Natural killer cell (primary cell): Measurements from ENCODE around the gene ALLC. TPM values are rescaled to one million over a fixed set of nuclear protein-coding genes. Genes with fewer than 3 reads are reported as not detected.

ENCODE experiments used
- ATAC-seq, 3 donors: fragments of 150-1000 bp in 2 of 3; fragments of 200-7000 bp in 1 of 3; cut with Tn5 transposase; 1 replicate in 1 of 3; 2 replicates in 2 of 3; pipeline ENCODE4 v1.10.0; 2021; ENCODE audit warnings: mild to moderate bottlenecking in 2 of 3, moderate library complexity in 2 of 3
- DNase-seq, 2 donors: peaks; one replicate each; pipeline versions ENCODE4 v3.0.0 to v3.0.0-alpha.2; 2013 to 2021; ENCODE audit warnings: mixed read lengths in 1 of 2
- H3K27ac ChIP-seq: one replicate; pipeline ENCODE4 v1.5.1; 2013; ENCODE audit warnings: mild to moderate bottlenecking, low read length
- H3K27me3 ChIP-seq: one replicate; pipeline ENCODE4 v1.6.1; 2013; ENCODE audit warnings: low read length; ENCODE audit not compliant: control insufficient read depth, insufficient read depth
- H3K36me3 ChIP-seq: one replicate; pipeline ENCODE4 v1.6.1; 2013; ENCODE audit warnings: low read length; ENCODE audit not compliant: control insufficient read depth, insufficient read depth
- H3K4me1 ChIP-seq: one replicate; pipeline ENCODE4 v1.6.1; 2013; ENCODE audit warnings: low read length; ENCODE audit not compliant: control insufficient read depth, insufficient read depth
- H3K4me3 ChIP-seq: one replicate; pipeline ENCODE4 v1.5.1; 2013; ENCODE audit warnings: low read length
- H3K9me3 ChIP-seq: one replicate; pipeline ENCODE4 v1.6.1; 2013; ENCODE audit warnings: low read length; ENCODE audit not compliant: control insufficient read depth, insufficient read depth
- H3K27ac Mint-ChIP-seq, 2 donors: one replicate each; pipeline ENCODE4 v1.8.0; 2022; ENCODE audit warnings: mild to moderate bottlenecking in 2 of 2, mixed read lengths in 2 of 2, moderate library complexity in 1 of 2
- H3K27me3 Mint-ChIP-seq, 2 donors: one replicate each; pipeline ENCODE4 v1.8.0; 2022; ENCODE audit warnings: low read depth in 2 of 2, mixed read lengths in 2 of 2
- H3K36me3 Mint-ChIP-seq: one replicate; pipeline ENCODE4 v1.8.0; 2022; ENCODE audit warnings: mixed read lengths
- H3K4me1 Mint-ChIP-seq, 2 donors: one replicate each; pipeline ENCODE4 v1.8.0; 2022; ENCODE audit warnings: mixed read lengths in 2 of 2
- H3K4me3 Mint-ChIP-seq: one replicate; pipeline ENCODE4 v1.8.0; 2022; ENCODE audit warnings: mild to moderate bottlenecking, moderate library complexity, mixed read lengths
- H3K9me3 Mint-ChIP-seq, 2 donors: one replicate each; pipeline ENCODE4 v1.8.0; 2022; ENCODE audit warnings: mixed read lengths in 2 of 2
- WGBS: methylation state at CpG from one replicate; pipeline ENCODE4 v1.1.7; 2013; ENCODE audit warnings: missing lambda C conversion rate; ENCODE audit not compliant: insufficient coverage; 5-methylcytosine and 5-hydroxymethylcytosine counted together
- intact Hi-C: fragments of 100-400 bp; cut with micrococcal nuclease; formaldehyde crosslinking; loops from one replicate; pipeline ENCODE4 v1.14.2; 2022
- total RNA-seq, 4 donors: library from RNA; stranded (reverse); fragments of 120-200 nt in 1 of 4; gene quantifications; one replicate each; pipeline versions ENCODE4 v1.2.3 to v1.2.4, GENCODE V29; 2013 to 2022
- TF ChIP-seq, protein P1 (sequence below): fragments of 200-600 bp; IDR thresholded peaks from one replicate; pipeline ENCODE4 v1.8.0; 2022; ENCODE audit warnings: antibody characterized with exemption

ALLC gene
- total RNA-seq, 3 donors from 2014 or later (not counting 1 experiment from before 2014, with no cell fraction given), result not detected

GRCh38 chr2:3742743-3743508 lies 84.9 kb downstream of the ALLC start:
- 80% methylated on average over 5 of the region's 5 CpGs for WGBS
- Mint-ChIP-seq H3K9me3 (no peaks in the 10 kb centered on the region), H3K4me3 (no peak overlapping the region), H3K4me1 (no peaks in the 10 kb centered on the region), H3K27me3 (peaks cover 5 to 6% of the 10 kb centered on the region in 2 donors), H3K36me3 (no peaks in the 10 kb centered on the region), H3K27ac (no peak overlapping the region)
- intact Hi-C loops, result no loop called here
- Histone ChIP-seq H3K4me1 (no peaks in the 10 kb centered on the region), H3K36me3 (no peaks in the 10 kb centered on the region), H3K27me3 (no peaks in the 10 kb centered on the region), H3K4me3 (no peak overlapping the region), H3K27ac (no peak overlapping the region), H3K9me3 (no peaks in the 10 kb centered on the region)
- ATAC-seq (no peak), DNase-seq (no peak)
- TF ChIP-seq, protein P1, sequence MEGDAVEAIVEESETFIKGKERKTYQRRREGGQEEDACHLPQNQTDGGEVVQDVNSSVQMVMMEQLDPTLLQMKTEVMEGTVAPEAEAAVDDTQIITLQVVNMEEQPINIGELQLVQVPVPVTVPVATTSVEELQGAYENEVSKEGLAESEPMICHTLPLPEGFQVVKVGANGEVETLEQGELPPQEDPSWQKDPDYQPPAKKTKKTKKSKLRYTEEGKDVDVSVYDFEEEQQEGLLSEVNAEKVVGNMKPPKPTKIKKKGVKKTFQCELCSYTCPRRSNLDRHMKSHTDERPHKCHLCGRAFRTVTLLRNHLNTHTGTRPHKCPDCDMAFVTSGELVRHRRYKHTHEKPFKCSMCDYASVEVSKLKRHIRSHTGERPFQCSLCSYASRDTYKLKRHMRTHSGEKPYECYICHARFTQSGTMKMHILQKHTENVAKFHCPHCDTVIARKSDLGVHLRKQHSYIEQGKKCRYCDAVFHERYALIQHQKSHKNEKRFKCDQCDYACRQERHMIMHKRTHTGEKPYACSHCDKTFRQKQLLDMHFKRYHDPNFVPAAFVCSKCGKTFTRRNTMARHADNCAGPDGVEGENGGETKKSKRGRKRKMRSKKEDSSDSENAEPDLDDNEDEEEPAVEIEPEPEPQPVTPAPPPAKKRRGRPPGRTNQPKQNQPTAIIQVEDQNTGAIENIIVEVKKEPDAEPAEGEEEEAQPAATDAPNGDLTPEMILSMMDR, result no peak

- ATAC-seq (no peak), DNase-seq (no peak)
- H3K9me3 Mint-ChIP-seq, result no peaks in the 10 kb centered on the region
- TF ChIP-seq, protein P1, result no peak
- no peak overlapping the region for H3K27ac Mint-ChIP-seq
- Histone ChIP-seq H3K27ac (no peak overlapping the region), H3K9me3 (no peaks in the 10 kb centered on the region), H3K27me3 (no peaks in the 10 kb centered on the region), H3K4me3 (no peak overlapping the region), H3K36me3 (no peaks in the 10 kb centered on the region), H3K4me1 (no peaks in the 10 kb centered on the region)
- 91% methylated on average over 12 of the region's 12 CpGs for WGBS
- H3K4me3 Mint-ChIP-seq, result no peak overlapping the region
- H3K4me1 Mint-ChIP-seq, result no peaks in the 10 kb centered on the region
- H3K27me3 Mint-ChIP-seq, result peaks cover 0 to 5% of the 10 kb centered on the region in 2 donors
- intact Hi-C loops, result no loop called here
- no peaks in the 10 kb centered on the region for H3K36me3 Mint-ChIP-seq
Measured at GRCh38 chr2:3743951-3744555, 86.1 kb downstream of the ALLC start.

DNA sequence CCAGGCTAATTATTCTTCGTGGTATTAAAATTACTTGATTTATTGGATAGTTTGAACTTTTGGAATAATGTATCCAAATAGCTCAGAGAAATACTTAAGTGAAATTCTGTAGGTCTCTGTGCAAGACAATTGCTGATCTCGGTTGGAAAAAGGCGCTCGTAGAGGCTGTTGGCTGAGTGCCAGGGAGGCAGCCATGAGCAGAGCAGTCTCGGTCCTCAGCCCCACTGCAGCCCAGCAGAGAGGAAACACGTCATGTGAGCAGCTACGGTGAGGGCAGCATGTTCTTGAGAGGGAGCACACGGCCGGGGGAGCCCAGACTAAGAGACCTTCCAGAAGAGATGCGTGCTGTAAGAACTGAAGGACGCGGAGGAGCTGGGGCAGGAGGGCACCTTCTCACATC lies 87.9 kb downstream of the ALLC start:
- intact Hi-C loops, result no loop called here
- ATAC-seq (no peak), DNase-seq (no peak)
- no peak overlapping the region for H3K27ac Mint-ChIP-seq
- TF ChIP-seq, protein P1, result no peak
- Histone ChIP-seq H3K36me3 (no peaks in the 10 kb centered on the region), H3K9me3 (no peaks in the 10 kb centered on the region), H3K27ac (no peak overlapping the region), H3K27me3 (no peaks in the 10 kb centered on the region), H3K4me1 (no peaks in the 10 kb centered on the region), H3K4me3 (no peak overlapping the region)
- H3K9me3 Mint-ChIP-seq, result no peaks in the 10 kb centered on the region
- H3K36me3 Mint-ChIP-seq, result no peaks in the 10 kb centered on the region
- no peak overlapping the region for H3K4me3 Mint-ChIP-seq
- whole genome bisulfite sequencing, result 59% methylated on average over 12 of the region's 12 CpGs
- H3K27me3 Mint-ChIP-seq, result peaks cover 0 to 9% of the 10 kb centered on the region in 2 donors
- H3K4me1 Mint-ChIP-seq, result no peaks in the 10 kb centered on the region
